T1000 (cell line): ENCODE measurements around the gene RASEF.
"Not testable (repeated sequence)": the region's sequence is repeated elsewhere in the genome, so short reads cannot be mapped to it uniquely, and the experiment has no call there.

Experiments used
- DNase-seq: peaks from one replicate; lab custom pipeline; 2025; ENCODE audit warnings: mixed read lengths; lab: John Stamatoyannopoulos, UW

Gene RASEF

GRCh38 chr9:83062651-83063527, at the start of gene RASEF:
Gene RASEF, minus strand, starts transcription at chr9:83063142. Its CDS starts 275 bp downstream, at chr9:83062867.
- DNase-seq = peak; percentile 53

GRCh38 chr9:83111169-83111568, 48.2 kb upstream of the RASEF start:
- DNase-seq = no peak

GRCh38 chr9:83109296-83109695, 46.4 kb upstream of the RASEF start:
- no peak for DNase-seq

- DNase-seq = no peak
Measured at GRCh38 chr9:83108208-83108607, 45.3 kb upstream of the RASEF start.

GRCh38 chr9:83106772-83107171, 43.8 kb upstream of the RASEF start:
- DNase-seq = no peak

- no peak for DNase-seq
Measured at GRCh38 chr9:83106263-83106662, 43.3 kb upstream of the RASEF start.

- DNase-seq = no peak
Measured at GRCh38 chr9:83097633-83098032, 34.7 kb upstream of the RASEF start.

GRCh38 chr9:83093311-83093710, 30.4 kb upstream of the RASEF start:
- not testable (repeated sequence) for DNase-seq

- no peak for DNase-seq
Measured at GRCh38 chr9:83081846-83082245, 18.9 kb upstream of the RASEF start.

GRCh38 chr9:83081010-83081409, 18.1 kb upstream of the RASEF start:
- DNase-seq = no peak

GRCh38 chr9:83075932-83076331, 13.0 kb upstream of the RASEF start:
- DNase-seq = not testable (repeated sequence)

GRCh38 chr9:83072498-83072897, 9.6 kb upstream of the RASEF start:
- not testable (repeated sequence) for DNase-seq

- no peak for DNase-seq
Measured at GRCh38 chr9:83071626-83072025, 8.7 kb upstream of the RASEF start.

GRCh38 chr9:83070261-83070660, 7.3 kb upstream of the RASEF start:
- no peak for DNase-seq

- no peak for DNase-seq
Measured at GRCh38 chr9:83069651-83070050, 6.7 kb upstream of the RASEF start.

GRCh38 chr9:83068414-83068813, 5.5 kb upstream of the RASEF start:
- DNase-seq = no peak

GRCh38 chr9:83067579-83067978, 4.6 kb upstream of the RASEF start:
- no peak for DNase-seq

- DNase-seq = no peak
Measured at GRCh38 chr9:83066771-83067170, 3.8 kb upstream of the RASEF start.

GRCh38 chr9:83065233-83065632, 2.3 kb upstream of the RASEF start:
- DNase-seq = no peak

- DNase-seq = peak; percentile 29
Measured at GRCh38 chr9:83061990-83062650, 822 bp downstream of the RASEF start.

- DNase-seq = no peak
Measured at GRCh38 chr9:83061036-83061435, 1.9 kb downstream of the RASEF start.

GRCh38 chr9:83060556-83060955, 2.4 kb downstream of the RASEF start:
- DNase-seq = no peak

- no peak for DNase-seq
Measured at GRCh38 chr9:83059417-83059816, 3.5 kb downstream of the RASEF start.
